ENCODE data around the gene NBAS.

- TF ChIP-seq CTCF (IDR thresholded peaks at IDR 0.05) (no peak), POLR2A (IDR thresholded peaks at IDR 0.05) (no peak), POLR2AphosphoS5 (IDR thresholded peaks at IDR 0.05; ENCODE audit: insufficient read depth in 1 of 2, low read depth in 1 of 2) (no peak)
Measured at GRCh38 chr2:15170070-15170775, 390.9 kb downstream of the NBAS start.
